K562 (cell line): ENCODE data around the gene CTNS. TPM values are rescaled to one million over a fixed set of nuclear protein-coding genes. Genes with fewer than 3 reads are reported as not detected.
A peak's percentile ranks its signal among the peaks of the same experiment; 100 is the strongest.

Experiments
- ATAC-seq: fragments of 200-7000 bp; cut with Tn5 transposase; 3 replicates; pipeline ENCODE4 v1.9.1; 2020; ENCODE audit warnings: moderate library complexity
- BruUV-seq: library from RNA; stranded (reverse); fragments of 400-500 nt; replicated peaks from 2 replicates; lab custom pipeline; 2021; lab: Mats Ljungman, UMichigan
- CTCF ChIA-PET: fragments of 300-600 bp; formaldehyde crosslinking; extraction: SDS; loops from one replicate; lab custom pipeline; 2021; ENCODE audit warnings: low intra/inter-chr PET ratio; lab: Yijun Ruan, JAX
- POLR2A ChIA-PET: fragments of 300-600, 350-650 bp; sonication (Branson Sonifier 250); formaldehyde crosslinking; extraction: SDS; loops from one replicate; lab custom pipeline; 2021; ENCODE audit warnings: antibody characterized with exemption, inconsistent platforms; lab: Yijun Ruan, JAX
- DNase-seq, 4 experiments: peaks; one replicate each; pipeline versions ENCODE4 v3.0.0 to v3.0.0-alpha.2; 2011 to 2018; ENCODE audit warnings: low spot score in 3 of 4, mixed read lengths in 3 of 4; ENCODE audit errors: extremely low read depth in 1 of 4
- FAIRE-seq: peaks from 2 replicates; lab custom pipeline; 2011; peaks lifted over from hg19 to GRCh38; lab: Jason Lieb, UNC
- H2AFZ ChIP-seq: 2 replicates; pipeline ENCODE4 v1.6.0; 2011; ENCODE audit warnings: low read depth, low read length, control low read depth, inconsistent platforms
- H3K27ac ChIP-seq: fragments of 200-600 bp; 3 replicates; pipeline ENCODE4 v1.8.0; 2011; ENCODE audit warnings: low read depth, mild to moderate bottlenecking, control low read depth, inconsistent platforms, low read length, moderate library complexity, mixed read lengths; ENCODE audit errors: extremely low read depth
- H3K27me3 ChIP-seq, 2 experiments: fragments of 300-600 bp in 1 of 2; 2 replicates in 1 of 2; 3 replicates in 1 of 2; pipeline versions ENCODE4 v1.6.0 to v1.8.0; 2011; ENCODE audit warnings: inconsistent platforms in 2 of 2, low read length in 2 of 2, mild to moderate bottlenecking in 1 of 2, mixed read lengths in 1 of 2, moderate library complexity in 1 of 2; ENCODE audit not compliant: control insufficient read depth in 2 of 2, insufficient read depth in 2 of 2
- H3K36me3 ChIP-seq: fragments of 300-600 bp; 3 replicates; pipeline ENCODE4 v1.8.0; 2011; ENCODE audit warnings: mild to moderate bottlenecking, low read length, inconsistent platforms; ENCODE audit not compliant: control insufficient read depth, insufficient read depth
- H3K4me1 ChIP-seq, 2 experiments: fragments of 200-600 bp in 1 of 2; replicated peaks in 1 of 2; 2 replicates in 1 of 2; 3 replicates in 1 of 2; pipeline versions ENCODE4 v1.5.1 to v1.8.0; 2011; ENCODE audit warnings: inconsistent platforms in 2 of 2, low read length in 2 of 2, mild to moderate bottlenecking in 1 of 2, mixed read lengths in 1 of 2, moderate library complexity in 1 of 2; ENCODE audit not compliant: control insufficient read depth in 2 of 2, insufficient read depth in 2 of 2
- H3K4me2 ChIP-seq: 2 replicates; pipeline ENCODE4 v1.6.1; 2011; ENCODE audit warnings: low read length, control low read depth, inconsistent platforms, mixed read lengths; ENCODE audit not compliant: insufficient read depth
- H3K4me3 ChIP-seq: fragments of 200-600 bp; sonication (generic), shearing (Covaris generic); 2 replicates; pipeline ENCODE4 v1.5.1; 2016; ENCODE audit warnings: control low read depth, inconsistent platforms
- H3K79me2 ChIP-seq: fragments of 200-600 bp; 3 replicates; pipeline ENCODE4 v1.8.0; 2011; ENCODE audit warnings: low read length, inconsistent platforms; ENCODE audit not compliant: control insufficient read depth, insufficient read depth
- H3K9ac ChIP-seq, 2 experiments: 2 replicates each; pipeline versions ENCODE4 v1.6.0 to v1.6.1; 2011; ENCODE audit warnings: low read depth in 2 of 2, low read length in 2 of 2, control low read depth in 1 of 2, inconsistent platforms in 1 of 2, mild to moderate bottlenecking in 1 of 2, mixed read lengths in 1 of 2; ENCODE audit not compliant: insufficient read depth in 1 of 2
- H3K9me1 ChIP-seq: one replicate; pipeline ENCODE4 v1.6.0; 2011; ENCODE audit warnings: inconsistent platforms, mild to moderate bottlenecking, low read length, moderate library complexity; ENCODE audit not compliant: control insufficient read depth, insufficient read depth
- H3K9me3 ChIP-seq: replicated peaks from 2 replicates; pipeline ENCODE4 v1.5.1; 2011; ENCODE audit warnings: low read depth, low read length, inconsistent platforms; ENCODE audit not compliant: control insufficient read depth, insufficient read depth
- H4K20me1 ChIP-seq: replicated peaks from 2 replicates; pipeline ENCODE4 v1.6.1; 2011; ENCODE audit warnings: low read length, inconsistent platforms, mixed read lengths; ENCODE audit not compliant: control insufficient read depth, insufficient read depth
- ARID1B ChIP-seq: fragments of 450-650 bp; IDR thresholded peaks from 2 replicates; pipeline ENCODE4 v1.6.1; 2016; ENCODE audit warnings: antibody characterized with exemption, mild to moderate bottlenecking, inconsistent platforms
- CSDE1 ChIP-seq, 2 experiments: fragments of 450-650 bp; IDR thresholded peaks; 2 replicates each; pipeline ENCODE4 v1.6.1; 2016; ENCODE audit warnings: mild to moderate bottlenecking in 1 of 2
- ESRRA ChIP-seq: fragments of 450-650 bp; IDR thresholded peaks from 2 replicates; pipeline ENCODE4 v1.6.1; 2014; ENCODE audit warnings: low read depth, mild to moderate bottlenecking, moderate library complexity, borderline replicate concordance
- HDAC6 ChIP-seq: IDR thresholded peaks from 2 replicates; pipeline ENCODE4 v1.6.1; 2012; ENCODE audit warnings: low read depth, mild to moderate bottlenecking, control low read depth, inconsistent platforms, low read length, moderate library complexity
- JUND ChIP-seq, 2 experiments: IDR thresholded peaks; 2 replicates in 1 of 2; 3 replicates in 1 of 2; pipeline ENCODE4 v1.6.1; 2011; ENCODE audit warnings: borderline replicate concordance in 2 of 2, low read depth in 2 of 2, low read length in 2 of 2, improper control_type of control experiment in 1 of 2, missing biosample characterization in 1 of 2, missing genetic modification characterization in 1 of 2, missing genetic modification reagents in 1 of 2
- MAX ChIP-seq: sonication (generic); formaldehyde crosslinking; IDR thresholded peaks from 2 replicates; pipeline ENCODE4 v1.9.0; 2022; ENCODE audit warnings: mild to moderate bottlenecking, missing genetic modification reagents
- POLR2H ChIP-seq: IDR thresholded peaks from 2 replicates; pipeline ENCODE4 v1.6.1; 2016; ENCODE audit warnings: missing genetic modification characterization, low read depth, mild to moderate bottlenecking, control low read depth, missing compliant biosample characterization, moderate library complexity
- SREBF1 ChIP-seq: fragments of 150-350 bp; IDR thresholded peaks from 2 replicates; pipeline ENCODE4 v1.6.1; 2014; ENCODE audit warnings: antibody characterized with exemption, low read depth, low read length, borderline replicate concordance
- STAT5A ChIP-seq: IDR thresholded peaks from 2 replicates; pipeline ENCODE4 v1.6.1; 2012; ENCODE audit warnings: low read length, inconsistent platforms, borderline replicate concordance
- USF2 ChIP-seq: sonication (generic); formaldehyde crosslinking; IDR thresholded peaks from 2 replicates; pipeline ENCODE4 v1.5.0; 2020; ENCODE audit warnings: missing genetic modification reagents
- ZBTB33 ChIP-seq: sonication (generic); formaldehyde crosslinking; IDR thresholded peaks from 2 replicates; pipeline ENCODE4 v1.8.1; 2023; ENCODE audit warnings: mild to moderate bottlenecking, missing genetic modification reagents
- ZC3H8 ChIP-seq: fragments of 450-650 bp; IDR thresholded peaks from 2 replicates; pipeline ENCODE4 v1.6.1; 2017
- ZNF3 ChIP-seq: fragments of 250-450 bp; sonication (Bioruptor Pico); IDR thresholded peaks from 2 replicates; pipeline ENCODE4 v1.5.0; 2021; ENCODE audit warnings: mild to moderate bottlenecking, moderate library complexity
- ZNF41 ChIP-seq: fragments of 250-450 bp; sonication (Bioruptor Pico); conservative IDR thresholded peaks from 2 replicates; pipeline ENCODE4 v1.4.0; 2020; ENCODE audit warnings: mild to moderate bottlenecking
- ZNF699 ChIP-seq: fragments of 250-450 bp; sonication (Bioruptor Pico); IDR thresholded peaks from 2 replicates; pipeline ENCODE4 v1.8.0; 2021; ENCODE audit warnings: mild to moderate bottlenecking, moderate library complexity; ENCODE audit not compliant: insufficient replicate concordance
- WGBS: fragments of 100-300 bp; shearing (Covaris generic); methylation state at CpG from one replicate; pipeline ENCODE4 v1.1.6; 2016; ENCODE audit warnings: low coverage, mixed read lengths; ENCODE audit not compliant: insufficient coverage; ENCODE audit errors: missing lambda C conversion rate; 5-methylcytosine and 5-hydroxymethylcytosine counted together
- in situ Hi-C: fragments of 300-500 bp; cut with MboI; formaldehyde crosslinking; loops from 4 replicates; pipeline ENCODE4 v1.15.0; 2018; ENCODE audit warnings: inconsistent platforms, mixed read lengths
- intact Hi-C: fragments of 100-400 bp; cut with micrococcal nuclease; formaldehyde crosslinking; loops from 2 replicates; pipeline ENCODE4 v1.14.2; 2022
- polyA plus RNA-seq, 8 experiments: library from polyadenylated mRNA; depleted of rRNA in 4 of 8; stranded (reverse) in 5 of 8; unstranded in 3 of 8; fragments of >200 nt; fragmentation: Nextera tagmentation in 2 of 8; fragmentation: Illumina TruSeq in 1 of 8; extraction: Ambion mirVana in 2 of 8; extraction: Trizol in 1 of 8; gene quantifications; 2 replicates each; pipeline versions ENCODE4 v1.2.1 to v1.2.3, GENCODE V29; 2011 to 2014; ENCODE audit warnings: inconsistent platforms in 1 of 8, missing spikeins in 1 of 8
- total RNA-seq, 7 experiments: library from RNA; depleted of rRNA in 6 of 7; stranded (reverse); fragments of >200 nt in 6 of 7; fragmentation: Illumina TruSeq in 2 of 7; extraction: Trizol in 2 of 7; gene quantifications; 2 replicates each; pipeline versions ENCODE4 v1.2.1 to v1.2.3, GENCODE V29; 2011 to 2021; ENCODE audit warnings: low replicate concordance in 1 of 7

The CTNS gene
- total and polyA plus RNA-seq, 9 of the 15 experiments (the other 6 are each of a cell fraction or from before 2014, with no cell fraction given): 0.66 to 8.4 (median 4.9) TPM

GRCh38 chr17:3632287-3632686, 4.3 kb upstream of the CTNS start:
- Histone ChIP-seq H3K36me3 (peaks cover 23% of the 10 kb centered on the region; the same call in 2 of the 3 replicates), H4K20me1 (no peaks in the 10 kb centered on the region), H3K4me1 (peaks cover 0 to 16% of the 10 kb centered on the region in 2 experiments; a peak in 3 of 5 replicates), H2AFZ (no peak overlapping the region), H3K27me3 (no peaks in the 10 kb centered on the region), H3K27ac (no peak overlapping the region), H3K9me1 (no peaks in the 10 kb centered on the region), H3K4me3 (no peak overlapping the region), H3K4me2 (no peak overlapping the region), H3K79me2 (peaks cover 20% of the 10 kb centered on the region), H3K9me3 (no peaks in the 10 kb centered on the region), H3K9ac (0 out of 4 replicates have a peak overlapping the region, but pooled peaks of 1 of the 2 experiments have one; percentile 1)
- intact Hi-C loops (no loop called here), in situ Hi-C loops (no loop called here)
- CTCF ChIA-PET: no interaction called here
- DNase-seq (no peak), FAIRE-seq (no peak), ATAC-seq (no peak)
- TF ChIP-seq MAX (CRISPR knock-in tag) (no peak), JUND (IDR thresholded peaks at IDR 0.05; ENCODE audit: borderline replicate concordance, low read depth, low read length) (no peak), JUND (tag; IDR thresholded peaks at IDR 0.05; ENCODE audit: borderline replicate concordance, low read depth, low read length) (no peak), ZBTB33 (CRISPR knock-in tag) (no peak), USF2 (no peak), ZC3H8 (no peak), ESRRA (no peak), ZNF41 (CRISPR knock-in tag) (no peak), HDAC6 (no peak), ARID1B (no peak), POLR2H (tag) (no peak), SREBF1 (no peak), ZNF3 (CRISPR knock-in tag) (no peak), STAT5A (no peak), ZNF699 (no peak), CSDE1 (IDR thresholded peaks at IDR 0.05) (no peak)
- POLR2A ChIA-PET: interaction anchor here (0.6 kb wide), 1 partner anchor 175 kb away, joined by 3 read pairs; no protein-coding TSS in a partner anchor
- WGBS: 87% methylated on average over 6 of the region's 7 CpGs
- BruUV-seq: no TSS peak
